DMS114 treated with DMSO at 0.1 percent for 48 hours (cell line): ENCODE measurements around the gene WDR91.
"Not testable (repeated sequence)": the region's sequence is repeated elsewhere in the genome, so short reads cannot be mapped to it uniquely, and the experiment has no call there.

Experiments used
- DNase-seq: peaks from one replicate; lab custom pipeline; 2025; ENCODE audit not compliant: unreplicated experiment; lab: John Stamatoyannopoulos, UW

The WDR91 gene

DNA sequence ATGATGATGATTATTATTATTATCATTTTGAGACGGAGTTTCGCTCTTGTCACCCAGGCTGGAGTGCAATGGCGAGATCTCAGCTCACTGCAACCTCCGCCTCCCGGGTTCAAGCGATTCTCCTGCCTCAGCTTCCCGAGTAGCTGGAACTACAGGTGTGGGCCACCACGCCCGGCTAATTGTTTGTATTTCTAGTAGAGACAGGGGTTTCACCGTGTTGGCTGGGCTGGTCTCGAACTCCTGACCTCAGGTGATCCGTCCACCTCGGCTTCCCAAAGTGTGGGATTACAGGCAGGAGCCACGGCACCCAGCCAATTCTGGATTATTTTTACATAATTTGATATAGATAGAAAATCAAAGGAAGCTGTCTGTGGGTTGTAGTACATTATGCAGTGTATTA is 22.8 kb upstream of the WDR91 start:
- not testable (repeated sequence) for DNase-seq

DNA sequence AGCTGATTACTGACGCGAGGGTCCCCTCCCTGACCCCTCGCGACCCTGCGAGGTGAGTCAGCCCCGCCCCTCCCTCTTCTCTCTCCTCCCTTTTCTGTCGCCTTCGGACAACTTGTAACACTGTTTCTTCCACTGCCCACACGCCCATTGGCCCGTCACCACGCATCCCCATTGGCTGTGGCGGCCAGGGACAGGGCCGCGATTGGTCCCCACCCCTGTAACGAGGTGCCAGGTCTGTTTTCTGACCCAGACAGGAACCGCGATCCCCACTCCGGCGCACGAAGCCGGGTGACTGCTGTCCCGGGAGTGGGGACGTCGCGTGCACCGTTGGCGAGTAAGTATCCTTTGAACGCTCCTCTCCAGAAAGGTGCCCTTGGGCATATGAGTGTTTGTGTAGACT is 22.2 kb upstream of the WDR91 start, which contains the start of gene STRA8:
TSS of gene STRA8 (plus strand) at position 269 of the 400 bp plus-strand sequence. CDS start 6,687 bp downstream, outside the sequence.
- no peak for DNase-seq

DNA sequence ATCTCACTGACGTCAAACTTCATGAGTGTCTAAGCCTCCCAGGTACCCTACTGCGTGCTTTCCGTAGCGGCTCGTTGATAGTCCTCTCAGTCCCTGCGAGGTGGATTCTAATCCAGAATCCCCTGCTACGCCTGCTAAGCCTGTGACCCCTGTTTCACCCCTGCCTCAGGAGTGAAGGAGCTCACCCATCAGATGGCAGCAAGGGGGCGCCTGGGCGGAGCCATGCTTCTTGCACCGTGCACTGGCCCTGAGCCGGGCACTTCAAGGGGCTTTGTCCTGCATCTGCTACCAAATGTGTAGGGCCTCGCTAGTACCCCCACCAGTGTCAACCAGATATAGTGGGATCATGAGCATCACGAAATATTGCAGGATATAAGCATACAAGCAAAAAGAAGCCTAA is 21.4 kb upstream of the WDR91 start:
- no peak for DNase-seq

DNA sequence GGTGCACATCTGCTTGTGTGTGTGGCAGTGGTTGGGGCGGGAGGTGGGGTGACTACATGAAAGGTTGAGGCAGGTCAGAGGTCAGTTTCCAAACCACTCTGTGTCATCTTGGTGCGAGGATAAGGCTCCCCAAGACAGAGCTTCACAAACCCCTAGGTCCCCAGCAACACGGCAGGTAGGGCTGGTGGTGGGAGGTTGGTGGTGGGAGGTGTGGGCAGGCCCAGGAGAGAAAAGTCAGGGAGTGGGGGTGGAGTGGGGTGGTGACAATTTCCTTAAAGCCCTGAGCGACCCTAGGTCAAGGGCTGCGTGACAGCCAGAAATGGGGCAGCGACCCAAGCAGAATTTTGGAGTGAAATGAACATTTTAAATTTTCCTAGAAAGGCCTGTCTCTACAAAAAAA is 20.8 kb upstream of the WDR91 start:
- no peak for DNase-seq

DNA sequence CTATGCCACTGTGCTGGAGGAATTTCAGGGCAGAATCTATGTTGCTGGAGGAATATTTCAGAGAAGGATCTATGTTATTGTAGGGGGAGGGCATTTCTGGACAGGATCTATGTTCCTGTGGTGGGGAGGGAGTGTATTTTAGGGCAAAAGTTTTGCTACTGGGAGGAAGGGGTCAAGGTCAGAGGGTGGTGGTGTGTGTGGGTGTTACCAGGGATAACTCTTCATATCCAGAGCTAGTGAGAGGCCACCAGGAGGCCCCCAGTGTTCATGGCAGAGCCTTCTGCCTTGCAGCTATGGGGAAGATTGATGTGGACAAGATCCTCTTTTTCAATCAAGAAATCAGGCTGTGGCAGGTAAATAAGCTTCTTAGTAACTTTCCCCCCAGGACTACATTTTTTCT is 20.4 kb upstream of the WDR91 start:
- no peak for DNase-seq

DNA sequence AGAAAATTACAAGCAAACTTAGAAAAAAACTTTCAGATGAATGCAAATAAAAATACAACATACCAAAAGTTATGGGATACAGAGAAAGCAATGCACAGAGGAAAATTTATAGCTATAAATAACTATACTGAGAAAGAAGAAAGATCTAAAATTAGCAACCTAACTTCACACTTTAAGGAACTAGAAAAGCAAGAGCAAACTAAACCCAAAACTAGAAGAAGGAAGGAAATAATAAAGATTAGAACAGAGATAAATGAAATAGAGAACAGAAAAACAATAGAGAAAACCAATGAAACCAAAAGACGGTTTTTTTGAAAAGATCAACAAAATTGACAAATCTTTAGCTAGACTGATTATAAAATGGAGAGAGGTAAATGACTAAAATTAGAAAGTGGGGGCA is 12.7 kb upstream of the WDR91 start:
- no peak for DNase-seq

DNA sequence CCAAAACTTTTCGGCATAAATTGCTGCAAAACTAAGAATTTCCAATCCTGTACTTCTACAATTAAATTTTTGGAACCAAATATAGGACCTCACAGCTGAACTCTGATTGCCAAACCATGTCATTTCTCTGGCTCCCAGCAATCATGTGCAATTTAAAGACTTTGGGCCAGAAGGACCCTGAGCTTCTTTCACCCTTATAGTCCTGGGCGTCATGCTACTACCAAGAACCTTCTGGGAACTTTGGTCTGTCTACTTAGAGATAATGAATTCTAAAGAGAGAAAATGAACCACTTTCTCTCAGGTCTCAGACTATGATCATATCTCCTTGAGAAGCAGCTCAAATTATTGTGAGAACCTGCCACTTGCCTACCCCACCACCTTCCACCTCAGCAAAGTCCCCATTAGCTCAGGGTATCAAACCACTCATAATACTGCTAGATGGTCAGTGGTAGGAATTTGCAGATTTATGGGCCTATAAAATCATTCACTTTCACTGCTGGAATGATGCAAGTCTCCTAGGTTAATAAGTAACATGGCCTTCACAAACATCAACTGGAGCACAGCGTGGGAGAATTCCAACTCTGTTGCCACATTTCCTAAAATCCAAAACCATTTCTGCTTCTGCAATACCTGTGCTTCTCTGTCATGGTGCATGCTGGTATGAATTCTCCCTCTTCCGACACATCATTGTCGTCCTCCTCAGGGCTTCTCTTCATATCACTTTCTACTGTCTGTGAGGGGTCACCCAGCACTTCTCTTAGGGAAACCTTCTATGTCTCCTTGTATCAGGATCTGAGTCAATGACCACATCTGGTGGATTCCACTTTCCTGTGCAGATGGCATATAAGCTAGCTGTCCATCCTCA is 6.6 kb upstream of the WDR91 start:
- DNase-seq: no peak

DNA sequence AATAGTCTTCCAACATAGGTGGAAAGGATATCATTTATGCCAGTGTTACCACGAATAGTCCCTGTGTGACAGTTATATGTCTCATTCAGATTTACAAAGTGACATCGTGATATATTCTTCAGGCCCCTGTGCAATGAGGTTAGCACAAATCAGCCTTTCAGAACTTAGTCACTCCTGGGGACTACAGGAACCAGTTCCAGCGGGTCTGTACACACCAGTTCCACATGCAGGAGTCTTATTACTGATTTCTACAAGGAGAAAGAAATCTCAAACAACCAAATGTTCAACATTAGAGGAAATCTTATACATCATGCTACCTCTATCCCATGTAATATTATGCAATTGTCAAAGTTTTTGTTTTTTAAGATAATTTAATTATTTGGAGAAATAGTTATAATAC is 4.4 kb upstream of the WDR91 start:
- DNase-seq: no peak

DNA sequence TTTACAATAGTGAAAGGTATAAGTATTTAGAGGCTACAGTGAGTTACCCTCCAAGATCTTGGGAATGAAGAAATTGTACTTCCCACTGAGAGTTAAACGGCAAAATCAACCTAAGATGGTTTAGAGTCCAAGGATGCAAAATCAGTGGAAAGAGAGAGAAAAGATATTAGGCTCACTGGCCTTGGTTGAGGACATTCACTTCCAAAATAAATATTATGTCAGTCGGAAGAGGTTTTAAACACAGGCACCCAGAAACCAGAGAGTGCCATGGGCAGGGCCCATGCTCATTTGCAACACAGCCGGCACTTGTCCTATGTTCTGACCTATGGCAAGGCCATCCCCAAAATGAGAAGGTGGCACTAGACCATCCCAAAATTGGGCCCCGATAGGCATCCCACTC is 3.9 kb upstream of the WDR91 start:
- no peak for DNase-seq

DNA sequence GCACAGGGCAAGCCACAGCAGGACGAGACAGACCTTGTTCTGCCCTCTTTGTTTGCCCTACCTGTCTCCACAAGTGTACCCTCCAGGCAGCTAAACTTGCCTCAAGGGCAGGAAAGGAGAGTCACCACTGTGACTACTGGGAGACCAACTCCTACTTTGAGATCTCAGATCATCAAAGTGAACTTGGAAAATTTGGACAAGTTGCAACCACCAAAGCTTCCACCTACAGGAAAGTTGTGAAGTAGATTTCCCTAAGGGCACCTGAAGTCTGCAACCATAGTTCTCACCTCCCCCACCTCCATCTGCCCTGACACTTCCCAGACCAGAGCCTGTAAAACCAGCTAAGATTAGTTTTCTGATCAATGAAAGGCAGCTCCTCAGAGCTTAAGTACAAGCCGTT is 2.5 kb upstream of the WDR91 start:
- DNase-seq: no peak

DNA sequence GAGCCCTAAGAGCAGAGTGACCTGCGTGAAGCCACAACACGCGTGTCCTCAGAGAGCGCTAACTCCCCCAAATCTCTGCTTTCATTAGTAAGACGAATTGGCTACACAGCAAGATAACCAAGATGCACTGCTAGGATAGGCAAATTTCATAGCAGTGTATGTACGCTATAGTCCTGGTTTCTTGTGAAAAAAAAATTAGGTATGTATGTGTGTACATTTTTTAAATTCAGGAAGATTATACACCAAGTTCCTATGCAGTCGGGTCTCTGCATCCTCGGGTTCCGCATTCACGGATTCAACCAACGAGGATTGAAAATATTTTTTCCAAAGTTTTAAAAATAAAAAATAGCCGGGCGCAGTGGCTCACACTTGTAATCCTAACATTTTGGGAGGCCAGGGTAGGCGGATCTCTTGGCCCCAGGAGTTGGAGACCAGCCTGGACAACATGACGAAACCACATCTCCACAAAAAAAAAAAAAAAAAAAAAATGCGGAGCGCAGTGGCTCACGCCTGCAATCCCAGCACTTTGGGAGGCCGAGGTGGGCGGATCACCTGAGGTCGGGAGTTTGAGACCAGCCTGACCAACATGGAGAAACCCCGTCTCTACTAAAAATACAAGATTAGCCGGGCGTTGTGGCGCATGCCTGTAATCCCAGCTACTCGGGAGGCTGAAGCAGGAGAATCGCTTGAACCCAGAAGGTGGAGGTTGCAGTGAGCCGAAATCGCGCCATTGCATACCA is 790 bp upstream of the WDR91 start:
- not testable (repeated sequence) for DNase-seq

DNA sequence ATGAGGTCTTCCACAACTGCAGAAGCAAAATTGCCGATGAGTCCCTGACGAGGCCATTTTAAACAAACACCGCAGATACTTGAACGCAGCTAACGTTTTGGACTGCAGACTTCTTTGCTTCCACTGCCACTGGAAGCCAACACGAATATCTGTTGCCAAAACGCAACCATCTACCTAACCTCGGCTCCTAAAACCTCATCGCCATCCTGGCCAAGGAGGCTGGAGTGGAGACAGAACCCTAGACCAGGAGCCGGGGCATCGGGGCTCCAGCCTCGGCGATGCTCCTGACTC is 493 bp downstream of the WDR91 start:
- DNase-seq: no peak

DNA sequence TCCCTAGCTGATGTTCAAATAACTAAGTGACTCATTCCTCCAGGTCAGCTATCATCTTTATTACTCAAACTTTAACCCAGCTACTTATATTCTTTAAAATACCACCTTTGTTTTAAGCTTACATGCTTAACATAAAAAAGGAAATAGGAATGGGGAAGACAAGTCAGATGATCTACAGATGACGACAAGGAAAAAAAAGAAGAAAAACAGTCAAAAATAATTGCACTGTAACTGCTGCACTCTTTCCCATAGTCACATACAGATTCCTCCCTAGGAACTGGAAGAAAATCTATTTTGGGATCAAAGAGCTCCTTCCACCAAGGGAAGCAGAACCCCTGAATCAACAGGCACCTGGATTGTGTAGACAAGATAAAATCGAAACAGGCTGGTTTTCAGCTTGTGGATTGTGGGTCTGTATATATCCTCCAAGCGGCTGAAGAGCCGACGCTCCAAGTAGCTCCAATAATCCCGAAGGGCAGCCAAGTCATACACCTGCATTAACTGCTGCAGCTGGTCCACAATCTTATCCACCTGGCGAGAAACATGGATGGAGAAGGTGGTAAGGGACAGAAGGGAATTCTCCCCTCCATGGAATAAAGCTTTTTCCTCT is 2.0 kb downstream of the WDR91 start:
- DNase-seq: no peak

DNA sequence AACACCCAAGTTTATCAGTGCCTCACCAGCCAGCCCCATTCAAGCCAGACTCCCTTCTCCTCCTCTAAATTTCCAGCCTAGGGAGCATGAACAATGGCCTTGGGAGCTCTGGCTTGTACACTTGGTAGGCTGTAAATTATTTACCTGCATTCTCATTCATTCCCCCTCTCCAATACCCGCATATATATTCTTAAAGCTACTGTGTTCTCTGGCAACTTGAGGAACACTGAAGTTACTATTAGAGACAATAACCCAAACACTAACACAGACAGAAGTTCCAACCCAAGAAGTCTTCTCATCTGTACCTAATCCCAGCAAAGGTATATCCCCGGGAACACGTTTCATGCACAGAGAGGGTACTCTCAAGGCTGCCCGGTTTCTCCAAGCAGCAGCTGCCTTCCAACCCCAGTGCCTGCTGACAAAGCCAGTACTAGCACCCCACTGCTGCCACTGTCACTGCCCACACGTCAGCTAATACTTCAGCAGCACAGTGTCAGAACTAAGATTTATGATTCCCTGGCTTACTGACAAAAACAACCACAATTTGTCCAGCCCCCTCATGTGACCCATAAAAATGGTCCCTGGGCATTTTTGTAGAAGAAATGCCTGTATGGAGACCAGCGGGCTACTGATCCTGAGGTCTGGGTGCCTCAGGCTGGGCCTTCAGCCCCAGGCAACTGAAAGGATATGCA is 3.1 kb downstream of the WDR91 start:
- no peak for DNase-seq

DNA sequence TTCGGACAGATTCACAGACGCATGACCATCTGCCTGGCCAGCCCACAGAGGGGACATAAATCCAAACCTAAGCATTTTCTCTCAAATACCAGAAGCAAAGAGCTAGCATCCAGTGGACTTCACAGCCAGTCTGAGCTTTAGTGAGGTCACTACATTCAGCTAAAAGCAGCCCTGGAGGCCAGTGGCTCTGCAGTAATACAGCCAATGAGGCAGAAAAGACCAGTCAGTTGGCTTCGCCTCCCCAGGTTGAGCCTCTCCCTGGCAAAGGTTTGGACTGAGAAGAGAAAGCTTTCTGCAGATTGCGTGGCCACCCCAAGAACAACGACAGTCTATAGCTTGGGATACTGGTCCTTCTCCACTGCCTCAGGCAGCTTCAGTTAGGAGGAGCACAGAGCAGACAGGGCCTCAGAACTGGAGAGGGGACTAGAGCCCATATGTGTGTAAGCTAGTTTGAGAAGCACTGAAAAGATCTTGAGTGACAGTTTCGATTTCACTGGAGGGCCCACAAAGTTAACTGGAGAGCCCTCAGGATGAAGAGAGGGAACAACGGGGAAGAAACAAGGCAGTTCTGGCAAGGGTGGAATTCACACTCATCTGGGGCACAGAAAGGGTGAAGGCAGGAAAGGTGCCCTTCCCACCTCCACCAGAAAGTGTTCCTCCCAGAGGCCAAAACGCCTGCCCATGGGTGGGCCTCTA is 3.8 kb downstream of the WDR91 start:
- DNase-seq: no peak

DNA sequence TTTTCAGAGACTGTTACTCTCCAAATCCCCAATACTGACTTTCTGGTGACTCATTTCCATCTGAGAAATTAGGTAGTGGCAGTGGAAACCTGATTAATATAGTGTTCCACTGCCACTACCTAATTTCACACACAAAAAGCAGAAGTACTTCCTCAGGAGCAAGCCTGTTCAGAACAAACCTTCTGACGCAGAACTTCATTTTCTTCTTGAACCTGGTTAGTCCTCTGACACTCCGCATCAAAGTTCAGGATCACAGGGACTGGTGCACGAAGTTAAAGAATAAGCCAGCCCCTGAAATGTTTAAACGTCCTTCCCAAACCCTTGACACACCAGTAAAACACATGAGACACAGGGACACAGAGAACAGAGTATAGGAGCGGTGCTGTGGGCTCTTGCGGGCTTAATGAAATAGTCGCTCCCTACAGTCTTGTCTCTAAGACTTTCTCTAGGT is 4.4 kb downstream of the WDR91 start:
- DNase-seq: no peak

DNA sequence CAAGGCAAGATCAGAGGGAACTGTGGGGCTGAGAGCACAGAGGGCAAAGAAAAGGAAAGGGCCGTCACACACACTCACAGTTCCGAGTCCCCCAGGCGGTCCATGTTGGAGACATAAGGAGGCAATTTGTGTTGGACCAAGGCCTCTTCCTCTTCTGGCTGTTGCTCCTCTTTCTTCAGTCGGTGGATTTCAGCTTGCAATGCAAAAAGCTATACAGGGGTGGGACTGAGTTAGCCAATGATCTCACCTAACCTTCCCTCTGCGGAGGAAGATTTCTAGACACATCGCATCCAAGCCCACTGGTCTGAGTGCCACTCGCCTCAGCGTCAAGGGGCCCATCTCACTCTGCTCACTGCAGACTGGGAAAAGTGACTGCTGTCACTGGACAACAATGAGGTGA is 5.5 kb downstream of the WDR91 start:
- DNase-seq: no peak

DNA sequence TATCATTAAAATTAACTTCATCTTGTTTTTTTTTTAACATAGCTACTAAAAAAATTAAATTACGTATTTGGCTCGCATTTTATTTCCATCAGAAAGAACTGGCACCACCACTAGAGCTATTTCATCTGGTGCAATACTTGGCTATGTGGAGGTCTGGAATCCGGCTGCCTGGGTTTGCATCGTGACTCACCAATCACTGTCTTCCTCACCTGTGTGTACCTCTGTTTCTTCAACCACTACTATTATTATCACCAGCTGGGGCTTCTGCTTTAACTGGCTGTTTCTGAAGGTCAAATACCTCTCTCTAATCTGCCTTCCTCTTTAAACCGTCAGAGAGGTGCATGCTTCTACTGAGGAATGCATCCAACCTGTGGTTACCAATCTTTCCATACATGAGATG is 6.5 kb downstream of the WDR91 start:
- no peak for DNase-seq

DNA sequence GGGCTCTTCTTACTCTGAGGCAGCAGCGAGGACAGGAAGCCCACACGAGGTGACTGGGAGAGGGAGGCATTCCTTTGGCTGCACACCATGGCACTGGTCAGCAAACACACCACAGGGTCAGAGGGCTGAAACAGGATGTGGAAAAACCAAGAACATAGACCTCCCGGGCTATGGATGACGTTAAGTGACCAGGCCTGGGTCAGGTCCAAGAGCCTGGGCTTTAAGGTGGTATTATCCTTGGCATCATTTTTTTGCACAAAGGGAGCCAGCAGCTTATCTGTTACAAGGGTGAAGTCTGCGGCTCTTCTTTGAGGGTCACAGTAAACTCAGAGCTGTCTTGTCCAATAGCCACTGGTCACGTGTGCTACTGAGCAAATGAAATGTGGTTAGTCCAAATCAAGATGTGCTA is 7.0 kb downstream of the WDR91 start:
- no peak for DNase-seq

DNA sequence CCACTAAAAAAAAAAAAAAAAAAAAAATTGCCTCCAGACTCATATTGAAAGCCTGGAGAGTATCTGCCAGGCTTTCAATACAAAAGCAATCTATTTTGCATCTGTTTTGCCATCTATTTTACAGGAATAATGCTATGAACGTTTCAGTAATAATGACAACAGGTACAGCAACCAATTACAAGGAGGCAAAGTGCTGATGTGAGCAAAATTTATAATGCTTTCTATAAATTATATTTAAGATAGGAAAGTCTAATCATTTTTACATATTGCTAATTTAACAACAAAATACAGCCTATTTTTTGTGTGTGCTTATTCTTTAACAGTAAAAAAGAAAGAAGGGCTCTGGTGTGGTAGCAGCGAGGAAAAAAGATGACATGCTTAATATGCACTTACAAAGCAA is 10.0 kb downstream of the WDR91 start:
- DNase-seq: no peak

DNA sequence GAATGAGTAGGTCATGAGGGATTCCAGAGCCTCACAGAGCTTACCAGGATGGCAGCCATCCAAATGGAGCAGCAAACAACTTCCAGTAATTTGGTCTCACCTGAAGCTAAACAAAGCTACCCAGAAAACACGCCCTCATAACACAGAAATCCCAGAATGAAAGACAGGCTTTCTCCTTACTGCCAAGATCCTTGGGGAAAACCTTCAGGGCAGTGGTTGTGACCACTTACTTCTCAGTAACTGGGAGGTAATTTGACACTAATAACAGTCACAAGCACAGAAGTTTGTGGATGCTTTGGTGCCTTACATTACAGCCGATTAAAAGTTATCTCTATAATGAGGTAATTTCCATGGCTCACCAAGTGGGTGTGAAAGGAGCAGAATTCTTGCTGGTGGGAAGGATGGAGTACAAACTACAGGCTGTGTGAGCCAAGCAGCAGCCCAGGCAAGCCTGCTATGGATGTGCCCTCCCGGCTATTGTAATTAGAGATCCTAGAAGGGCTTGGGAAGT is 10.4 kb downstream of the WDR91 start:
- DNase-seq: no peak
